Measurements from ENCODE around the gene OR4F15. TPM values are rescaled to one million over a fixed set of nuclear protein-coding genes. Genes with fewer than 3 reads are reported as not detected.

OR4F15 gene
- total RNA-seq, 1 donor from 2014 or later, result not detected

- no peaks in the 10 kb centered on the region for H3K9me3 ChIP-seq
- DNase-seq (no peak), ATAC-seq (no peak)
- no peak overlapping the region for H3K27ac ChIP-seq
- H3K4me1 ChIP-seq, result no peaks in the 10 kb centered on the region
- intact Hi-C loops (cut with DNase I), result no loop called here
- H3K27me3 ChIP-seq (ENCODE audit: low read depth), result peaks cover 8% of the 10 kb centered on the region
- no peaks in the 10 kb centered on the region for H3K36me3 ChIP-seq
- H3K4me3 ChIP-seq, result no peak overlapping the region
- no peak for TF ChIP-seq CTCF (IDR thresholded peaks at IDR 0.05)
Observed at GRCh38 chr15:101810456-101810855, 1.5 kb upstream of the OR4F15 start.

DNA sequence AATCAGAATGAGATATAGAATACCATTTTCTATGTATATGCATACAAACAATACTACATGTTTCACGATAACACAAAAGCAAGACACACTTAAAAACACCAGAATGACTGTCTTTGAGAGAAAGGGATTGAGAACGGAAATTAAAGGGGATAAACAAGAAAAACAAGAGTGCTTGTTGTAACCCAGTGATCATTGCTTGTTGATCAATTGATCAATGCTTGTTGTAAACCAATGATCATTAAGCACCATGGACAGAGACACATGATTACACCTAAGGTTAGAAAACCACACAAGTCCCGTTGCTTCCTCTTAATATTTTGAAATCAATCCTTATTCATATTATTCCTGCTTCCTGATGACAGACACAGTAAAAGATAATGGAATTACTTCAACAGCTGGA lies 1.1 kb upstream of the OR4F15 start:
- TF ChIP-seq CTCF (IDR thresholded peaks at IDR 0.05), result no peak
- DNase-seq, result no peak
- Histone ChIP-seq H3K36me3 (no peaks in the 10 kb centered on the region), H3K4me1 (no peaks in the 10 kb centered on the region), H3K4me3 (no peak overlapping the region), H3K9me3 (no peaks in the 10 kb centered on the region), H3K27me3 (ENCODE audit: low read depth) (peaks cover 8% of the 10 kb centered on the region), H3K27ac (no peak overlapping the region)
- intact Hi-C loops (cut with DNase I), result no loop called here
- ATAC-seq, result no peak

DNA sequence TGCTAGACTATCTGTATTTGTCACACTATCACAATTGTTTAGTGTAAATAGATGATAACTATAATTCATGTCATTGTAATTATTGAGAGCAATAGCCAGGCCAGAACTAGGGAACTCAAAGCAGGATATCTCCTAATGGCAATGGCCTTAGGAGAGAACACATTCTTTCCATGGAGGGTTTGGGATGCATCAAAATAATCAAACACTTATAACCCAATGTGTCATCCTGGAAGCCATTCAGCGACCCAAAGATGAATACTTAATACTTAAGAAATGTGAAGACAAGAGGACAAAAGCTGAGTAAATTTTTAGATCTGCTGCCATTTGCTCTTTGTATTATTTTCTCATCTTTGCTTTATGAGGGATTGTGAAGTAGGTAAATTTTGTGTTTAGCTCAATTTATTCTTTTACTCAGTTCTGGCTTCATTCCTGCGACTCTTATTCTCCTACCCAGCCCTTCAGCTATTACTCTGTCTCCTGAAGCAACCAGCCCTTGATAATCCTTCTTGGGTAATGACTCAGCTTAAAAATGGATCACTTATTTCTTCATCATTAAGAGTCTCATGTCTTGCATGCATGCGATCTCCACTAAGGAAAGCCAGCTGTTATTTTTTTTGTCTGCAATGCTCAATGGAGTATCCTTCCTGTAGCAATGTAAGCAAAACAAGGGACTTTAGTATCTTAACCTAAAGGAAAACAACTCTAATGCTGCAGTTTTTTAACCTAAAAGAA lies 2.0 kb downstream of the OR4F15 start:
- Histone ChIP-seq H3K27me3 (ENCODE audit: low read depth) (peaks cover 4% of the 10 kb centered on the region), H3K4me1 (no peaks in the 10 kb centered on the region), H3K27ac (no peak overlapping the region), H3K9me3 (no peaks in the 10 kb centered on the region), H3K36me3 (no peaks in the 10 kb centered on the region), H3K4me3 (no peak overlapping the region)
- ATAC-seq (no peak), DNase-seq (no peak)
- no peak for TF ChIP-seq CTCF (IDR thresholded peaks at IDR 0.05)
- intact Hi-C loops (cut with DNase I), result no loop called here

DNA sequence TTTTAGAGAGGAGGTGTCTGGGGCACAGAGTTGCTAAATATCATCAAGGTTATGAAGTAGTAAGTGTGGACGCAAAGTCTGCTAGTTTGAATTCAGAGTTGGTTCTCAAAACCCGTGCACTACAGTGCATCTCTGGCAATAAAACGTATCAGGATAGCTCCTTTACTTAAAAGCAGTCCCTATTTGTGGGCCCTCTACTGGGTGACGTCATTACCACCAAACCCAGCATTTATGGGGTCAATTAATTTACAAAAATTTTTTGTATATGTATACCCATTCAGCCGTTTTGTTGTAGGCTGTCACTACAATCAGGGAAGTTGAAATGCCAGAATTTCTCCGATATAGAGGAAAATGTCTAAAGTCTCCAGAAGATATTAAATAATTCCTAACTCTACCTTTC lies 8.8 kb downstream of the OR4F15 start:
- TF ChIP-seq CTCF (IDR thresholded peaks at IDR 0.05), result no peak
- no peak overlapping the region for H3K4me3 ChIP-seq
- H3K36me3 ChIP-seq, result no peaks in the 10 kb centered on the region
- ATAC-seq (no peak), DNase-seq (no peak)
- H3K27ac ChIP-seq, result no peak overlapping the region
- no peaks in the 10 kb centered on the region for H3K4me1 ChIP-seq
- H3K27me3 ChIP-seq (ENCODE audit: low read depth), result peaks cover 4% of the 10 kb centered on the region
- intact Hi-C loops (cut with DNase I), result no loop called here
- no peaks in the 10 kb centered on the region for H3K9me3 ChIP-seq

- ATAC-seq (no peak), DNase-seq (no peak)
- Histone ChIP-seq H3K9me3 (no peaks in the 10 kb centered on the region), H3K4me3 (no peak overlapping the region), H3K36me3 (no peaks in the 10 kb centered on the region), H3K27me3 (ENCODE audit: low read depth) (no peaks in the 10 kb centered on the region), H3K27ac (no peak overlapping the region), H3K4me1 (no peaks in the 10 kb centered on the region)
- intact Hi-C loops (cut with DNase I), result no loop called here
- no peak for TF ChIP-seq CTCF (IDR thresholded peaks at IDR 0.05)
Observed at GRCh38 chr15:101827257-101827656, 15.3 kb downstream of the OR4F15 start.

All from lower lobe of right lung (tissue), 2 donors.